Measurements from ENCODE around the gene ANKRD27.

The ANKRD27 gene

DNA sequence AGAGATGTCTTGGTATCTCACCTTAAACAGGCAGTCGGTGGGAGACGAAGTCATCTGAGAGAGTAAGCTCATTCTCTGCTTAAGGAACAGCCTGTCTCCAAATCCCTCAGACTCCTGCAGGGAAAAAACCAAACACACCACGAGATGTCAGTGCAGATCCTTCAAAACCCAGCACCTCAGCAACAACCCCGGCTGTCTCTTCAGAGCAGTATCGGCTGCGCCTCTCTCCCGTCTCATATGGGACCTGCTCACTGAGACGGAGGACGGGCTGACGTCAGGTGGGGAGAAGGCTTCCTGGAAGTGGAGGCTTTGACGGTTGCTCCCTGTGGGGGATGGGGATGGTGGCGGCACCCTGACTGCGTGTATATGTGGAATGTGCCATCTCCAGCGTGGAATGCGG lies 43.6 kb downstream of the ANKRD27 start:
- DNase-seq (ENCODE audit: low read depth) = no peak
- TF ChIP-seq, protein P1, sequence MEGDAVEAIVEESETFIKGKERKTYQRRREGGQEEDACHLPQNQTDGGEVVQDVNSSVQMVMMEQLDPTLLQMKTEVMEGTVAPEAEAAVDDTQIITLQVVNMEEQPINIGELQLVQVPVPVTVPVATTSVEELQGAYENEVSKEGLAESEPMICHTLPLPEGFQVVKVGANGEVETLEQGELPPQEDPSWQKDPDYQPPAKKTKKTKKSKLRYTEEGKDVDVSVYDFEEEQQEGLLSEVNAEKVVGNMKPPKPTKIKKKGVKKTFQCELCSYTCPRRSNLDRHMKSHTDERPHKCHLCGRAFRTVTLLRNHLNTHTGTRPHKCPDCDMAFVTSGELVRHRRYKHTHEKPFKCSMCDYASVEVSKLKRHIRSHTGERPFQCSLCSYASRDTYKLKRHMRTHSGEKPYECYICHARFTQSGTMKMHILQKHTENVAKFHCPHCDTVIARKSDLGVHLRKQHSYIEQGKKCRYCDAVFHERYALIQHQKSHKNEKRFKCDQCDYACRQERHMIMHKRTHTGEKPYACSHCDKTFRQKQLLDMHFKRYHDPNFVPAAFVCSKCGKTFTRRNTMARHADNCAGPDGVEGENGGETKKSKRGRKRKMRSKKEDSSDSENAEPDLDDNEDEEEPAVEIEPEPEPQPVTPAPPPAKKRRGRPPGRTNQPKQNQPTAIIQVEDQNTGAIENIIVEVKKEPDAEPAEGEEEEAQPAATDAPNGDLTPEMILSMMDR (conservative IDR thresholded peaks at IDR 0.05; ENCODE audit: low read length) = no peak
- no peak overlapping the region for H3K4me3 ChIP-seq (ENCODE audit: low read length)

DNA sequence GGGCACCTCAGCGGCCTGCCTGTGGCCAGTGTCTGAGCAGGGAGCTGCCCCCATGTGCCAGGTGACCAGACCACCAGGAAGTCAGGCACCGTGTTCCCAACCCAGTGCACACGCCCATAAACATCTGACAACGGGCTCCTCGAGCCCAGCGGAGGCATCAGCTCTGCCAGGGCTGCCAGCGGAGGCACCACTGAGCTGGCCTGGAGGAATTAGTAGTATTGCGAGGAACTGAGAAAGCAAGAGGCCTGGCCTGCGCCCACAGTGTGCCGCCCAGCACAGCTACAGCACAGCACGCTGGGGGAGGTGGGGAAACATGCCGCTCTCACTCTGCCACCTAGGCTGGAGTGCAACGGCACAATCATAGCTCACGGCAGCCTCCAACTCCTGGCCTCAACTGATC lies 44.6 kb downstream of the ANKRD27 start:
- no peak for DNase-seq (ENCODE audit: low read depth)
- H3K4me3 ChIP-seq (ENCODE audit: low read length) = no peak overlapping the region
- TF ChIP-seq, protein P1 (conservative IDR thresholded peaks at IDR 0.05; ENCODE audit: low read length) = no peak

DNA sequence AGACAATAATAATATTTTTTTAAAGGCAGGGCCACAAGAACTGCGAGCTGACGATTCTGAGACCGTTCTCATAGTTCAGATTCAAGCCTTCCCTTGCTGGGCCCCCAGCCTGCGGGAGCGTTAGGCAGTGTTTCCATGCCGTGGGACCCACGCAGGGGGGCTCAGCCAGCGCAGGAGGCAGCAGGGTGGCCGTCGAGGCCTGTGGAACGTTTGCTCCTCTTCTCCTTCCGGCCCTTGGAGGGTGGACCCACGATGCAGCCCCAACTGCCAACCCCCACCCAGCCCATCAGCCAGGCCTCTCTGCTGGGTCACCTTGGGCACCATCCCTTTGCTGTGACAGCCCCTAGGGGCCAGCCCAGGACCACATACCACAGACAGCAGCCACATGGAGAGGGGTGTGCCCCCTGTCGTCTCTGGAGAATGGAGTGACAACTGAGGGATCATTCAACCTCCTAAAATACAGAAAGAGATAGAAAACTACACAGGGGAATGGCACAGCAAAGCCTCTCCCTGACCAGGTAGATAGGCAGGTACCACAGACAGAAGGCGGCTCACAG lies 47.2 kb downstream of the ANKRD27 start:
- DNase-seq (ENCODE audit: low read depth) = no peak
- H3K4me3 ChIP-seq (ENCODE audit: low read length) = no peak overlapping the region
- TF ChIP-seq, protein P1 (conservative IDR thresholded peaks at IDR 0.05; ENCODE audit: low read length) = no peak

DNA sequence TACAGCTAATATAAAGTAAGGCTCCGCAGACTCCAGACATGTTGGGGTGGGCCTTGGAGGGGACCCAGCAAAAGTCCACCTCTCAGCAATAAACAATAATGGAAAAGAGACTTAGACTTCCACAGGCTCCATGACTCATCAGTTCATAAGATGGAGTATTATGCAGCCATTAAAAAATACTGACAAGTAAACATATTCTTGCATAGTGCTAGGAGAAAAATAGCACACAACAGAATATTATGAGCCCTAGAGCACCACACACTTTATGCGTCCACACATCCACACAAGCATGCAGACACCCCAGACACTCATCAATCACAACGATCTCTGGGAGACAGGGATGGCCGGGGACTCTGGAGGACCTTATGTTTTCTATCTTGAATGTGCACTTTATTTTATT lies 48.0 kb downstream of the ANKRD27 start:
- DNase-seq (ENCODE audit: low read depth) = no peak
- TF ChIP-seq, protein P1 (conservative IDR thresholded peaks at IDR 0.05; ENCODE audit: low read length) = no peak

DNA sequence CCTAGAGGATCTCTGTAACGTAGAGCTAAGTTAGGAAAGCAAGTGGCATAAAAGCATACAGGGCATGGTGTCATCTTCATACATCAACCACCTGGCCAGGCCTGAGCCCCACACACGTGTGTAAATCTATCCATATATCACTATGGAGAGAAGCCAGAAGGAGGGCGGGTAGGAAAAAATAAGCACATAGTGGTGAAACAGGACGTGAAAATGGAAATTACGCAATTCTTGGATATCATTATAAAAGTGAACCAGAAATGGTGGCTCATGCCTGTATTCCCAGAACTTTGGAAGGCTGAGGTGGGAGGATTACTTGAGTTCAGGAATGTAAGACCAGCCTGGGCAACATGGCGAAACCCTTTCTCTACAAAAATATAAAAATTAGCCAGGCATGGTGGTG lies 50.6 kb downstream of the ANKRD27 start:
- DNase-seq (ENCODE audit: low read depth) = no peak
- TF ChIP-seq, protein P1 (conservative IDR thresholded peaks at IDR 0.05; ENCODE audit: low read length) = no peak
- H3K4me3 ChIP-seq (ENCODE audit: low read length) = no peak overlapping the region

More for the DNA sequence above, 48.0 kb downstream of the ANKRD27 start:
- no peak overlapping the region for H3K4me3 ChIP-seq (ENCODE audit: low read length)

DNA sequence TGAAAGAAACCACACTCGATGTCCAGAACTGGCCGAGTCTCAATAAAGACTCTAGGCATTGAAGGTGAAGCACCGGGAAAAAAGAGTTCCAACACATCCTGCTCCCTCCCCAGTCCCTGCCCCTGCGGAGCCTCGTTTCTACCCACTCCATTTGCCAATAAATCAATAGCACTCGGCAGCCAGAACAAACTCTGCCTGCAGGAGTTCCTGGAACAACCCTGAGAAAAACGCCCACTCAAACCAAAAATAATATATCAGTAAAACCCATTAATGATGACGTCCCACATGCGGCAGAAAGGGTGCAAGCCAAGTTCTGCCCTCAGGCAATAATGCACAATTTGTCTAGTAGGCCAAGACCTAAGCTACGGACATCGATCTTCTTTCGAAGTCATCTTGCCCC lies 53.0 kb downstream of the ANKRD27 start:
- TF ChIP-seq, protein P1 (conservative IDR thresholded peaks at IDR 0.05; ENCODE audit: low read length) = no peak
- DNase-seq (ENCODE audit: low read depth) = no peak
- no peak overlapping the region for H3K4me3 ChIP-seq (ENCODE audit: low read length)

DNA sequence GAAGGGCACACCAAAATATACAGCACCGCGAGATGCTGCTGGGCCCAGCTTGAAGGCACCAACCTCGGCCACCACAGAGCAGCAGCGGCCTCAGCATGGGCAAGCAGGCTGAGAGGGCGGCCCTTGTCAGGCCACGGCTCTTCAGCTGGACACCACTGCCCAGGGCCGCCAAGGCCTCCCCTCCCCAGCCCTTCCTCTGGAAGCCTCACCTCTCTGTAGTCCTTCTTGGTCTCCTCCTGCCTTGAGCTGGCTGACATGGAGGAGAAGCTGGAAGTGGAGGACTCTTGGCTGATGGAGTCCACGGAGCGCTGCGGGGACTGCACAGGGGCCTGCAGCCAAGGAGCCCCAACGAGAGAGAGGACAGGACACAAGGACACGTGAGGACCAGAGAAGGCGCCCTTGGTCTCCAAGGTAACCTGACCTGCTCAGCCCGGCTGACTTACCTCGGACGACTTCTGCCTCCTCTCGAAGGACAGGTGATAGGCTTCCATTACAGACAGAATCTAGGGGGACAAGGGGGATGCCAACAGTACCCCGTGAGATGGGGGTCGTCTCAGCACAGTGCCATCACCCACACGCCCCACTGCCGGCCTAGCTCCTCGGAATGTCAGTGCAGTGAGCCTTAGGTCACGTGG lies 55.8 kb downstream of the ANKRD27 start:
- TF ChIP-seq, protein P1 (conservative IDR thresholded peaks at IDR 0.05; ENCODE audit: low read length) = no peak
- no peak overlapping the region for H3K4me3 ChIP-seq (ENCODE audit: low read length)
- DNase-seq (ENCODE audit: low read depth) = no peak

Data from AG10803 (cell line).